Activated CD4-positive, CD25-positive, alpha-beta regulatory T cell treated with anti-CD3 and anti-CD28 coated beads, Interleukin-2, amount 50 U/mL, for 16 hours (primary cell): ENCODE results near the gene CR1.
"Not testable (repeated sequence)": the region's sequence is repeated elsewhere in the genome, so short reads cannot be mapped to it uniquely, and the experiment has no call there.

Experiments
- DNase-seq: peaks from one replicate; pipeline ENCODE4 v3.0.0-alpha.2; 2020; ENCODE audit warnings: low read depth, low spot score

CR1 gene

DNA sequence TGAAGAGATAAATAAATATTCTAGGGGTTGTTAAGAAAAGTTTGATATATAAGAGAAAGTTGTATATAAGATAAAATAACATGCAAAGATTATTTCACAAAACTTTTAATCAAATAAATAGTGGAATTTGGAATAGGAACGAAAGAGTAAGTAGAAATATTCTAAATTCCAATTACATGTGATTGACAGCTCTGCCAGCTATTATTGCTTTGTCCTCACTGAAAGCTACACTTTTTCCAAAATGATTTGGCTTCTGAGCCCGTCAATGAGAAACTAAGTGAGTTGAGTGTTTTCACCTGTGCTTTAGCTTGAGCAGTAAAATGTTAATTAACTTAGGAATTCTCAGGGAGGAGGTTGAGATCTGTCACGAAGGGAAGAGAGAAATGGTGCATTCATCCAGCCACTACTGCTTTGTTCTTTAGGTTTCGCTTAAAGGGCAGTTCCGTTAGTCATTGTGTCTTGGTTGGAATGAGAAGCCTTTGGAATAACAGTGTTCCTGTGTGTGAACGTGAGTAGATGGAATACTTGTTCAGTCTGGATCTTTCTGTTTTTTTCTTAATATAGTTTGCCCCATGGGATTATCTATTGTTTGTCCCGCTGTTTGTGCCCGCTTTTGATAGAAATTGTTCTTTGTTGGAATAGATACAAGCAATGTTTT is 85.7 kb downstream of the CR1 start:
- DNase-seq: no peak

GRCh38 chr1:207589506-207589905 is 93.5 kb downstream of the CR1 start:
- not testable (repeated sequence) for DNase-seq

GRCh38 chr1:207591205-207591604 is 95.2 kb downstream of the CR1 start:
- not testable (repeated sequence) for DNase-seq

- DNase-seq: not testable (repeated sequence)
These were observed 98.1 kb downstream of the CR1 start for GRCh38 chr1:207594095-207594494.

- no peak for DNase-seq
These were observed 107.8 kb downstream of the CR1 start for GRCh38 chr1:207603777-207604176.

DNA sequence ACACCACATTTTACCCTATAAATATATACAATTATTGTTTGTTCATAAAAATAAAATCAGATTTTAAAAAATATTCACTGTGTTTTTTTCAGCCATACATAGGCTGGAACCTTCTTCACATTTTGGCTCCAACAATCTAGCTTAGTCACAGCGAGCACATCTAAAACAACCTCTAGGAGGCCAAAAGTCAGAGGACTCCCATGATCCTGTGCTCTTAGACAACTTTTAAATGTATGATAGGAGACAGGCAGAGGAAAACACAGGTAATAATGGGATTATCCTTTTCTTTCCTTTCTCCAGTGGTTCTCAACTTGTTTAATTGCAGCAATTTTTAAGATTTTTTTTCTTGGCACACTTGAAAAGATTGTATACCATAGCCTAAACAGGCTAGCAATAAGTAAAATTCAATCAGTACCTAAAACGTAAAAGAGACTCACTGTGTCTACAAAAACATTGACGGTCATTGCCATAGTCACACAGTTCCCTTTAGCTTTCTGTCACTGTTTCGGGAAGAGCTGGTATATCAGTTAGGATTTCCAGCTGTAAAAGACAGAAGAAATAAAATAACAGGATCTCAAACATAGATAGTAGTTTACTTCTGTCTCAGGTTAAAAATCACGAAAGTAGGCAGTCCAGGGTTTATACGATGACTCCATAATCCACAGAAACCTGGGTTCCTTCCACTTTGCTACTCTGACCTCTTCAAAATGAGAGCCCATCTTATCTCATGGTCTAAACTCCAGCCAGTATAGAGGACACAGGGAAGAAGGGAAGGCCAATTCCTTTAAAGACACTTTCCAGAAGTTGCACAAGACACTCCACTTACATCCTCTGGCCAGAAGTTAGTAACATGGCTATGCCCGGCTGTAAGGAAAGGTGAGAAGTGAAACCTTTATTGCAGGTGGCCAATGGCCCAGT is 109.7 kb downstream of the CR1 start:
- no peak for DNase-seq

GRCh38 chr1:207606362-207606755 is 110.4 kb downstream of the CR1 start:
- DNase-seq: no peak

GRCh38 chr1:207612762-207613161 is 116.8 kb downstream of the CR1 start:
- DNase-seq: no peak

DNA sequence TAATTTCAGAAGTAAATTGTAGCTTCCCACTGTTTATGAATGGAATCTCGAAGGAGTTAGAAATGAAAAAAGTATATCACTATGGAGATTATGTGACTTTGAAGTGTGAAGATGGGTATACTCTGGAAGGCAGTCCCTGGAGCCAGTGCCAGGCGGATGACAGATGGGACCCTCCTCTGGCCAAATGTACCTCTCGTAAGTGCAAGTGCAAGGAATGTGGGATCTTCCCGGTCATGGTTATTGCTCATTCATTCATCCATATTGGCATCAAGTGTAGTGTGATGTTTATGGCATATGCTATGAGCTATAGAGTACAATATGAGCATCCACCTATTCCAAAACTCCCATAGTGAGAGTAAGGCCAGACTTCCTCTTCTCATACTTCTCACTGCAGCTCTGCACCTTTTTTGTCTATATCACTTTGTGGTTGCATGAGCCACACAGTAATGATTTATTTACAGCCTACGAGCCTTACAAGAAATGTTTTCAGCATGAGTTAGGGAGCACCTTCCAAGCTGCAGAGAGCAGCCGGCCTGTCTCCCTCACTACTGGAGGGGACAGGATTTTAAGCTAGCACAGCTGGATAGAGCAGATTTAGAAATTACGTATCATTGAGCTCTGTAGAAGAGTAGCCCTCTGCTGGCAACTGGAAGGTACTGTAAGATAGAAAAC is 124.0 kb downstream of the CR1 start:
- DNase-seq: no peak

DNA sequence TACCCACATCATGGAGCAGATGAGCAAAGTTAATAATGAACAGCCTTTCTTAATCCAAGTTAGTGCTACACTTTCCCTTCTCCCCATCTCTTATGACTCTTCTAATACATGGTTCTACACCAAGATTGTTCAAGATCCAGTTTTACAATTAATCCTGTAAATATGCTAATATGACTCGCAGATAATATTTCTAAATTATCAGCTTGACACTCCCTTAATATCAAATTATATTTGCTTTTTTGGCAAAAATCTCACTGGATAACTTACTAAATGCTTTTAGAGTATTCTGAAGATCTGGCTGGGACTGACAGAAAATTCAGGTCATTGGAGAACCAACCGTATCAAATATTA is 124.6 kb downstream of the CR1 start:
- DNase-seq: no peak

- not testable (repeated sequence) for DNase-seq
These were observed 129.6 kb downstream of the CR1 start for GRCh38 chr1:207625504-207626071.

DNA sequence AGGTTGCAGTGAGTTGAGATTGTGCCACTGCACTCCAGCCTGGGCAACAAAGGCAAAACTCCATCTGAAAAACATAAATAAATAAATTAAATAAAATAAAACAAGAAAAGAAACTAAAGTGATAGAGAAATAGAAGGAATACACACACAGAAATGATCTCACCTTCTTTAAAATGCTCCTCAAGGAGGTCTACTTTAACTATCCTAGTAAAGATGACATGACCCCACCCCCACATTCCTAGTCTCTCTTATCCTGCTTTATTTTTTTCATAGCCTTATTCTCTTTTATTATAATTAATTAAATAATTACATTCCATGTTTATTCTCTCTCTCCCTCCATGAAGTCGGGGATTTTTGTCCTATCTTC is 131.0 kb downstream of the CR1 start:
- DNase-seq: no peak

- no peak for DNase-seq
These were observed 131.5 kb downstream of the CR1 start for GRCh38 chr1:207627496-207627895.

DNA sequence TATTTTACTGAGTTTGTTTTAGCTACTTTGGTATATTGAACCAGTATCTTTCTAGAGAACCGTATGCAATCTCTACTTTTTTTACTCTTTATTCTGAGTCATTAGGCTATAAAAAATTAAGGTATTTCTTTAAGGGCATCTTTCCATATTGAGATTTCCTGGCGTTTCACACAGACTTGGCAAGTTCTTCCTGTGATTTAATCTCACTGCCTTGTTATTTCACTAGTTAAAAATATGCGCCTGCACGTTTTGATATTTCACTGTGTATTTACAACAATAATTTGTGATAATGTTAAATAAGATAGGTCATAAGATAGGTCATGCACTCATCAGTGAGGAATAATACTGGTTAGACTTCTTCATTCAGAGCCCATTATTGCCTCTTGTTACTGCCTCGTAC is 132.8 kb downstream of the CR1 start:
- no peak for DNase-seq

- DNase-seq: no peak
These were observed 135.2 kb downstream of the CR1 start for GRCh38 chr1:207631137-207631536.

DNA sequence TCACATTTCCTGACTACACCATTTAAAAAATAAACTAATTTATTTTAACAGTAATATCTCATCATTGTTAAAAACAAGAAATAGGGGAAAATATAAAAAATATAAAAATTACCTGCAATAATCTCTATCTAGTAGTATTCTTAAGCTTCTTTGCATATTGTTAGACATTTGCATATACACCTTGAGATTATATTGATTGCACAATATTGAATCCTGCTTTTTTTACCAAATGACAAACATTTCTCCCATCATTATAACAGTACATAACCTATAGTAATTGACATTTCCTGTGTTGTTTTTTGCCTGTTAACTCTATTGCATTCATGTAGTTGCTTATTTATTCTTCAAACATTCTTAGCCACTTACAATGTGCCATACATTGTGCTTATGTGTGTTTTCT is 137.3 kb downstream of the CR1 start:
- no peak for DNase-seq

- not testable (repeated sequence) for DNase-seq
These were observed 137.8 kb downstream of the CR1 start for GRCh38 chr1:207633699-207634289.

DNA sequence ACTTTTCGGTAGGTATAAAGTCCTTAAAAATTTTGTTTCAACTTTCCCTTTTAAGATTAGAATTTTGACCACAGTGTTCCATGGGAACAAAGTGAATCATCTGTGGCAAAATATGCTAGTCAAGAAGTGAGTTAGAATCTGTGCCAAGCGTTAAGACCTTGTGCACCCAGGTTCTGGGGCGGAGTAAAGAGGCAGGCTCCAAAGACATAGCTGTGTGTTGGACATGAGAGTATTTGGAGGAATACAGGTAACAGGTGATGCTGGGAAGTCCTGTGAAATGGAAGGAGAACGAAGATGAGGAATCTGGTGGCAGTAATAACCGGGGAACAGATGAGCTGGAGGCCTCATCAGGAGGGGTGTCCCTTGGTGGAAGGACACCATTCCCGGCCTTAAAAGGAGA is 138.3 kb downstream of the CR1 start:
- DNase-seq: not testable (repeated sequence)

DNA sequence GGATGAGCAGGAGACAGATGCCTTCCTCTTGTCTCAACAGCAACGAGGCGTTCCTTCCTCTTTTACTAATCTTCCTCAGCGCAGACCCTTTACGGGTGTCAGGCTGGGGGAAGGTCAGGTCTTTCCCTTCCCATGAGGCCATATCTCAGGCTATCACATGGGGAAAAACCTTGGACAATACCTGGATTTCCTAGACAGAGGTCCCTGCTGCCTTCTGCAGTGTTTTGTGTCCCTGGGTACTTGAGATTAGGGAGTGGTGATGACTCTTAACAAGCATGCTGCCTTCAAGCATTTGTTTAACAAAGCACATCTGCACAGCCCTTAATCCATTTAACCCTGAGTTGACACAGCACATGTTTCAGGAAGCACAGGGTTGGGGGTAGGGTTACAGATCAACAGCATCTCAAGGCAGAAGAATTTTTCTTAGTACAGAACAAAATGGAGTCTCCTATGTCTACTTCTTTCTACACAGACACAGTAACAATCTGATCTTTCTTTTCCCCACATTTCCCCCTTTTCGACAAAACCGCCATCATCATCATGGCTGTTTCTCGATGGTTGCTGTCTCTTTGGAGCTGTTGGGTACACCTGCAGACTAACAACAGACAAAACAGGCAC is 139.7 kb downstream of the CR1 start:
- not testable (repeated sequence) for DNase-seq

GRCh38 chr1:207638487-207639145 is 142.7 kb downstream of the CR1 start:
- DNase-seq: not testable (repeated sequence)

- DNase-seq: not testable (repeated sequence)
These were observed 143.4 kb downstream of the CR1 start for GRCh38 chr1:207639362-207639761.
